ENCODE data around the gene CYLD.

CYLD gene

DNA sequence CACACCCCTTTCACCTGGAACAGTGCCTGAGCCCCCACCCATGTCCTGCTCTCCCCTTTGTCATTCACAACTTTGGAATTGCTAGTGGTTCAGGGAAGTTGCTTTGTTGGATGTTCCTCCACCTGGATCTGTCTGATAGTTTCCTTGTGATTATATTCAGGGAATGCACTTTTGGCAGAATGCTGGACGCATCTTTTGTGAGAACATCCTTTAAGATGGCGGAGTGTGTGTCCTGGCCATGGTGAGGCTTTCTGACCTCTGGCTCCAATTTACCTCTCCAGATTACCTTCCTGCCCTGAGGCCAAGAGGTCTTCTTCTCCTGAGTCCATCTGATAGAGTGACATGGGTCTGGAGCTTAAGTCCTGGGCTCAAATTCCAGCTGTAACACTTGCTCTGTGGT is 104.6 kb downstream of the CYLD start:
- no peak overlapping the region for H3K27ac ChIP-seq (ENCODE audit: low read length)
- no peaks in the 10 kb centered on the region for H3K9me2 ChIP-seq (replicated peaks; ENCODE audit: insufficient read depth, low read length)
- TF ChIP-seq, protein P1, sequence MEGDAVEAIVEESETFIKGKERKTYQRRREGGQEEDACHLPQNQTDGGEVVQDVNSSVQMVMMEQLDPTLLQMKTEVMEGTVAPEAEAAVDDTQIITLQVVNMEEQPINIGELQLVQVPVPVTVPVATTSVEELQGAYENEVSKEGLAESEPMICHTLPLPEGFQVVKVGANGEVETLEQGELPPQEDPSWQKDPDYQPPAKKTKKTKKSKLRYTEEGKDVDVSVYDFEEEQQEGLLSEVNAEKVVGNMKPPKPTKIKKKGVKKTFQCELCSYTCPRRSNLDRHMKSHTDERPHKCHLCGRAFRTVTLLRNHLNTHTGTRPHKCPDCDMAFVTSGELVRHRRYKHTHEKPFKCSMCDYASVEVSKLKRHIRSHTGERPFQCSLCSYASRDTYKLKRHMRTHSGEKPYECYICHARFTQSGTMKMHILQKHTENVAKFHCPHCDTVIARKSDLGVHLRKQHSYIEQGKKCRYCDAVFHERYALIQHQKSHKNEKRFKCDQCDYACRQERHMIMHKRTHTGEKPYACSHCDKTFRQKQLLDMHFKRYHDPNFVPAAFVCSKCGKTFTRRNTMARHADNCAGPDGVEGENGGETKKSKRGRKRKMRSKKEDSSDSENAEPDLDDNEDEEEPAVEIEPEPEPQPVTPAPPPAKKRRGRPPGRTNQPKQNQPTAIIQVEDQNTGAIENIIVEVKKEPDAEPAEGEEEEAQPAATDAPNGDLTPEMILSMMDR (IDR thresholded peaks at IDR 0.05; ENCODE audit: low read length): no peak
- TF ChIP-seq EZH2 (optimal IDR thresholded peaks at IDR 0.05; ENCODE audit: low read depth, low read length): no peak
- TF ChIP-seq EZH2phosphoT487 (IDR thresholded peaks at IDR 0.05; ENCODE audit: low read length): no peak
- DNase-seq: no peak
- H3K36me3 ChIP-seq (replicated peaks; ENCODE audit: insufficient read depth, low read length): no peaks in the 10 kb centered on the region
- no peaks in the 10 kb centered on the region for H3F3A ChIP-seq (ENCODE audit: insufficient read depth, low read length)
- no peak overlapping the region for H3K9ac ChIP-seq (ENCODE audit: low read length)
- H3K4me2 ChIP-seq (ENCODE audit: low read depth, low read length): no peak overlapping the region
- no peak overlapping the region for H2AFZ ChIP-seq (ENCODE audit: low read length)
- no peaks in the 10 kb centered on the region for H3K4me1 ChIP-seq (ENCODE audit: low read length)
- H3K79me2 ChIP-seq (ENCODE audit: low read length): no peaks in the 10 kb centered on the region
- H3K9me3 ChIP-seq (replicated peaks; ENCODE audit: insufficient read depth, low read length): no peaks in the 10 kb centered on the region
- no peaks in the 10 kb centered on the region for H3K27me3 ChIP-seq (replicated peaks; ENCODE audit: insufficient read depth, low read length)
- no peaks in the 10 kb centered on the region for H4K20me1 ChIP-seq (ENCODE audit: insufficient read depth, low read length)
- H3K4me3 ChIP-seq (ENCODE audit: low read length): no peak overlapping the region

- no peaks in the 10 kb centered on the region for H4K20me1 ChIP-seq (ENCODE audit: insufficient read depth, low read length)
Observed at GRCh38 chr16:50847166-50847565, 105.3 kb downstream of the CYLD start.

GRCh38 chr16:50848755-50849514 is 107.0 kb downstream of the CYLD start:
- no peaks in the 10 kb centered on the region for H3K4me1 ChIP-seq (ENCODE audit: low read length)
- H3K9me2 ChIP-seq (replicated peaks; ENCODE audit: insufficient read depth, low read length): no peaks in the 10 kb centered on the region
- H4K20me1 ChIP-seq (ENCODE audit: insufficient read depth, low read length): no peaks in the 10 kb centered on the region
- H3K9me3 ChIP-seq (replicated peaks; ENCODE audit: insufficient read depth, low read length): no peaks in the 10 kb centered on the region
- no peak overlapping the region for H2AFZ ChIP-seq (ENCODE audit: low read length)
- no peak for DNase-seq
- no peak overlapping the region for H3K9ac ChIP-seq (ENCODE audit: low read length)
- no peak for TF ChIP-seq EZH2 (optimal IDR thresholded peaks at IDR 0.05; ENCODE audit: low read depth, low read length)
- TF ChIP-seq, protein P1 (IDR thresholded peaks at IDR 0.05; ENCODE audit: low read length): no peak
- TF ChIP-seq EZH2phosphoT487 (IDR thresholded peaks at IDR 0.05; ENCODE audit: low read length): no peak
- no peak overlapping the region for H3K4me3 ChIP-seq (ENCODE audit: low read length)
- no peaks in the 10 kb centered on the region for H3K36me3 ChIP-seq (replicated peaks; ENCODE audit: insufficient read depth, low read length)
- no peak overlapping the region for H3K4me2 ChIP-seq (ENCODE audit: low read depth, low read length)
- H3K27ac ChIP-seq (ENCODE audit: low read length): no peak overlapping the region
- H3K27me3 ChIP-seq (replicated peaks; ENCODE audit: insufficient read depth, low read length): no peaks in the 10 kb centered on the region
- no peaks in the 10 kb centered on the region for H3K79me2 ChIP-seq (ENCODE audit: low read length)
- no peaks in the 10 kb centered on the region for H3F3A ChIP-seq (ENCODE audit: insufficient read depth, low read length)

More at GRCh38 chr16:50847166-50847565, 105.3 kb downstream of the CYLD start:
- Histone ChIP-seq H3K27ac (ENCODE audit: low read length) (no peak overlapping the region), H3K36me3 (replicated peaks; ENCODE audit: insufficient read depth, low read length) (no peaks in the 10 kb centered on the region), H3K27me3 (replicated peaks; ENCODE audit: insufficient read depth, low read length) (no peaks in the 10 kb centered on the region), H3F3A (ENCODE audit: insufficient read depth, low read length) (no peaks in the 10 kb centered on the region), H3K4me1 (ENCODE audit: low read length) (no peaks in the 10 kb centered on the region), H3K79me2 (ENCODE audit: low read length) (no peaks in the 10 kb centered on the region), H3K4me3 (ENCODE audit: low read length) (no peak overlapping the region), H3K9me3 (replicated peaks; ENCODE audit: insufficient read depth, low read length) (no peaks in the 10 kb centered on the region), H3K9ac (ENCODE audit: low read length) (no peak overlapping the region), H3K4me2 (ENCODE audit: low read depth, low read length) (no peak overlapping the region), H2AFZ (ENCODE audit: low read length) (no peak overlapping the region), H3K9me2 (replicated peaks; ENCODE audit: insufficient read depth, low read length) (no peaks in the 10 kb centered on the region)
- TF ChIP-seq EZH2 (optimal IDR thresholded peaks at IDR 0.05; ENCODE audit: low read depth, low read length) (no peak), EZH2phosphoT487 (IDR thresholded peaks at IDR 0.05; ENCODE audit: low read length) (no peak)
- TF ChIP-seq, protein P1 (IDR thresholded peaks at IDR 0.05; ENCODE audit: low read length): no peak
- no peak for DNase-seq

All from MM.1S (cell line).